ENCODE results near the gene KNDC1.

Gene KNDC1

GRCh38 chr10:133159611-133159949, 439 bp upstream of the KNDC1 start:
- no peak for DNase-seq (ENCODE audit: low spot score)
- ChIA-PET CTCF (interaction anchor here (0.6 to 2.9 kb wide), 3 partner anchors 16 to 124 kb away, joined by 3 to 12 read pairs (median 3); no protein-coding TSS in a partner anchor), POLR2A (ENCODE audit: low non-redundant PET) (no interaction called here)
- TF ChIP-seq, protein P1, sequence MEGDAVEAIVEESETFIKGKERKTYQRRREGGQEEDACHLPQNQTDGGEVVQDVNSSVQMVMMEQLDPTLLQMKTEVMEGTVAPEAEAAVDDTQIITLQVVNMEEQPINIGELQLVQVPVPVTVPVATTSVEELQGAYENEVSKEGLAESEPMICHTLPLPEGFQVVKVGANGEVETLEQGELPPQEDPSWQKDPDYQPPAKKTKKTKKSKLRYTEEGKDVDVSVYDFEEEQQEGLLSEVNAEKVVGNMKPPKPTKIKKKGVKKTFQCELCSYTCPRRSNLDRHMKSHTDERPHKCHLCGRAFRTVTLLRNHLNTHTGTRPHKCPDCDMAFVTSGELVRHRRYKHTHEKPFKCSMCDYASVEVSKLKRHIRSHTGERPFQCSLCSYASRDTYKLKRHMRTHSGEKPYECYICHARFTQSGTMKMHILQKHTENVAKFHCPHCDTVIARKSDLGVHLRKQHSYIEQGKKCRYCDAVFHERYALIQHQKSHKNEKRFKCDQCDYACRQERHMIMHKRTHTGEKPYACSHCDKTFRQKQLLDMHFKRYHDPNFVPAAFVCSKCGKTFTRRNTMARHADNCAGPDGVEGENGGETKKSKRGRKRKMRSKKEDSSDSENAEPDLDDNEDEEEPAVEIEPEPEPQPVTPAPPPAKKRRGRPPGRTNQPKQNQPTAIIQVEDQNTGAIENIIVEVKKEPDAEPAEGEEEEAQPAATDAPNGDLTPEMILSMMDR (conservative IDR thresholded peaks at IDR 0.05; ENCODE audit: low read depth): no peak
- no peak overlapping the region for H3K27ac ChIP-seq

- POLR2A ChIA-PET (ENCODE audit: low non-redundant PET): no interaction called here
- H3K27ac ChIP-seq: no peak overlapping the region
- TF ChIP-seq, protein P1 (conservative IDR thresholded peaks at IDR 0.05; ENCODE audit: low read depth): no peak
- CTCF ChIA-PET: interaction anchor here (1.0 to 2.9 kb wide), 2 partner anchors 17 to 86 kb away, joined by 3 to 12 read pairs; no protein-coding TSS in a partner anchor
- no peak for DNase-seq (ENCODE audit: low spot score)
Observed at GRCh38 chr10:133160826-133161471, 930 bp downstream of the KNDC1 start.

- CTCF ChIA-PET: interaction anchor here (1.0 to 2.9 kb wide), 2 partner anchors 18 to 85 kb away, joined by 3 to 12 read pairs; no protein-coding TSS in a partner anchor
Observed at GRCh38 chr10:133161486-133162109, 1.6 kb downstream of the KNDC1 start.

DNA sequence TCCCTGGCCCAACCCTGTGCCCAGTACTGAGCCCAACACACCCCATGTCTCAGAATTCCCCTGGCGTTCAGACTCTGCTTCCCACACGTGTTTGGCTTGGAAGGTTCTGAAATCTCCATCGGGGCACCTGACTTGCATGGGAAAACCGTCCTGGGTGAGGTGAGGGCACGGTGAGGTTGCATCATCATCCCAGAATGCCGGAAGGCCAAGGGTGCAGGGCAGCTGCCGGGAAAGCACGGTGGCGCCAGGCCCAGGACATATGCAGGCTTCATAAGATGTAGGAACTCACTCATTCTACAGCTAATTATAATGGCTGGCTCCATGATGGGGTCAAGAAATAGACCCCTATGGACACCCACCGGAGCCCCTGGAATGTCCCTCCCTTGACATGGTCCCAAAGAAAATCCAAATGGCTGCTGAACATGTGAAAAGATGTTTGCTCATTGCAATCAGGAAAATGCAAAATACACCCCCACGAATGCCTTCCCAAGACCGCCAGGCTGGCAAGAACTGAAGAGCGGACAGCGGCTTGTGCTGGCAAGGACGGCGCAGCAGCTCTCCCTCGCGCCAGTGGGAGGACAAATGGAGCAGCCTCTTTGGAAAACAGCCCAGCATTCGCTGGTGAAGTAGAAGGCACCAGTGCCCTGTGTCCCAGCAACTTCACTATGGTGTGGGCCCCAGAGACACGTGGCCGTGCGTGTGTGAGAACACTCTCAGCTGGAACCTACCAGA, 2.3 kb downstream of the KNDC1 start:
- TF ChIP-seq, protein P1 (conservative IDR thresholded peaks at IDR 0.05; ENCODE audit: low read depth): no peak
- ChIA-PET POLR2A (ENCODE audit: low non-redundant PET) (no interaction called here), CTCF (no interaction called here)
- H3K27ac ChIP-seq: no peak overlapping the region
- peak; percentile 34 for DNase-seq (ENCODE audit: low spot score)

More at GRCh38 chr10:133161486-133162109, 1.6 kb downstream of the KNDC1 start:
- TF ChIP-seq, protein P1 (conservative IDR thresholded peaks at IDR 0.05; ENCODE audit: low read depth): no peak
- POLR2A ChIA-PET (ENCODE audit: low non-redundant PET): no interaction called here
- DNase-seq (ENCODE audit: low spot score): no peak
- no peak overlapping the region for H3K27ac ChIP-seq

DNA sequence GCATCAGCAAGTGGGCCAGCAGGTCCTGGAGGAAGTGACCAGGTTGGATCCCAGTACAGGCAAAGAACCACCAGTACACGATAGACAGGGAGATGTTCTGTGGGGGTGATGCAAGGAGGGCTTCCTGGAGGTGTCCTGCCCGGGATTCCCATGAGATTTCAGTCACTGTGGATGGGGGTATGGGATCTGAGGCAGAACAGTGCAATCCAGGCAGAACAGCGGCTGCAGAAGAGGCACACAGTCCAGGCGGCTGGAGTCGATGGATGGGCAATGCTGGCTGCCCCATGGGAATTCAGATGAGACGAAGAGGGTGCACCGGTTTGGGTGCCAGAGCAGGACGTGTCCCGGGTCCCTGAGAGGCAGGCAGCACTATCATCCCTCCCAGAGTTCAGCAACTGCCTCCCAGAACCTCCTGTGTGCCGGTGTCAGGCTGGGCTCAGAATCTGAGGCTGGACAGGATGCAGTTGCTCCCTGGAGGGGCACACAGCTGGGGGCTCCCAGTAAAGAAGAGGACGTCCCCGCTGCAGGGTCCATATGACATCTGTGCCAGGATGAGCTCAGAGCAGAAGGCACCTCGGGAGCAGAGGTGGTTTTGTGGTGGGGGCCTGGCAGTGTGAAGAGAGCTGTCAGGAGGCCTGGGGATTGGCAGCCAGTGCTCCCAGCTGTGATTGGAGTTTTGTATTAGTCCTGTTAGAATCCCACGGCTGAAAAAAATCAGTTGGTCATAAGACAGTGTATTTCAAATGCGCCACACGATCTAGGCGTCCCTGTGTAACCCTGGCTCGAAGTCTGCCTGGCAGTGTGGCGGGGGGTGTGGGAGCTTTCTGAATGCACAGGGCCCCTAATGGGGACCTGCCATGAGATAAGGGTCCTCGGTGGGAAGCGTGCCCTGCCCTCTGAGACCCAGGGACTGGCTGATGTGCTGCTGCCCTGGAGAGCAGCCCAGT, 3.2 kb downstream of the KNDC1 start:
- CTCF ChIA-PET: no interaction called here
- POLR2A ChIA-PET (ENCODE audit: low non-redundant PET): no interaction called here
- TF ChIP-seq, protein P1 (conservative IDR thresholded peaks at IDR 0.05; ENCODE audit: low read depth): no peak
- no peak overlapping the region for H3K27ac ChIP-seq
- DNase-seq (ENCODE audit: low spot score): no peak
